ENCODE results near the gene KRTAP17-1. TPM values are rescaled to one million over a fixed set of nuclear protein-coding genes. Genes with fewer than 3 reads are reported as not detected.
A peak's percentile ranks its signal among the peaks of the same experiment; 100 is the strongest.

The KRTAP17-1 gene
- total and polyA plus RNA-seq, 3 experiments from 2014 or later, result not detected

- H3K27me3 ChIP-seq (ENCODE audit: insufficient read depth, low read length, poor library complexity, severe bottlenecking), result no peaks in the 10 kb centered on the region
- H3K4me3 ChIP-seq (ENCODE audit: low read length), result no peak overlapping the region
- CTCF ChIA-PET, result interaction anchor here (1.5 kb wide), 1 partner anchor 9 kb away, joined by 5 read pairs; no protein-coding TSS in a partner anchor
- Mint-ChIP-seq H3K4me3 (no peak overlapping the region), H3K27ac (peak overlapping the region in 1 of 8 donors; percentile 38), H3K27me3 (no peaks in the 10 kb centered on the region), H3K4me1 (peaks cover 33 to 53% (median 48%) of the 10 kb centered on the region in 3 donors), H3K36me3 (peaks cover 0 to 4% (median 0%) of the 10 kb centered on the region in 3 donors), H3K9me3 (no peaks in the 10 kb centered on the region)
- no peak for DNase-seq
- POLR2A ChIA-PET, result no interaction called here
- H3K4me1 ChIP-seq (ENCODE audit: insufficient read depth, low read length), result peaks cover 47% of the 10 kb centered on the region
- no peaks in the 10 kb centered on the region for H3K9me3 ChIP-seq (ENCODE audit: low read length)
- H3K36me3 ChIP-seq (ENCODE audit: insufficient read depth, low read length), result no peaks in the 10 kb centered on the region
- H3K27ac ChIP-seq (ENCODE audit: low read depth, low read length), result no peak overlapping the region
These were observed 13.9 kb upstream of the KRTAP17-1 start for GRCh38 chr17:41329279-41329948.

DNA sequence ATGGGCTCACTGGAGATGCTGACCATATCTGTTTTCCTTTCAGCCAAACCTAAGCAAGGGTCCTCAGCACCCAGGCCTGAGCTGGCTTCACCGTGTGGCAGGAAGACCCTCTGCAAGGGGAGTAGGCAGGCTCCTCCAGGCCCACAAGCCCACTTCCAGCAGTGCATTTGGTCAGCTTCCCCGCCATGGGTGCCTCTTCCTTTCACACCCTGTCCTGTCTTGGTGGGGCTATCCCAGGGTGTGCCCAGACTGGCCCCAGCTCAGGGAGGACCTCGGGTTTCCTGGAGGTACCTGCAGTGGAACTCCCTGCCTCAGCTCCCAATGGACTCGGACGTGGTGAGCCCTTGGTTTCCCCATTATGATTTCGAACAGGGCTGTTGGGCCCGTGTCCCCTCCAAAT, 12.7 kb upstream of the KRTAP17-1 start:
- Histone ChIP-seq H3K27me3 (ENCODE audit: insufficient read depth, low read length, poor library complexity, severe bottlenecking) (no peaks in the 10 kb centered on the region), H3K9me3 (ENCODE audit: low read length) (no peaks in the 10 kb centered on the region), H3K27ac (ENCODE audit: low read depth, low read length) (no peak overlapping the region), H3K4me3 (ENCODE audit: low read length) (no peak overlapping the region), H3K4me1 (ENCODE audit: insufficient read depth, low read length) (peaks cover 44% of the 10 kb centered on the region), H3K36me3 (ENCODE audit: insufficient read depth, low read length) (no peaks in the 10 kb centered on the region)
- CTCF ChIA-PET, result no interaction called here
- DNase-seq, result no peak
- peak overlapping the region in 3 of 8 donors; percentile 52 to 68 (median 54) for H3K27ac Mint-ChIP-seq
- peak overlapping the region in 1 of 7 donors; percentile 77 for H3K4me3 Mint-ChIP-seq
- no peaks in the 10 kb centered on the region for H3K9me3 Mint-ChIP-seq
- POLR2A ChIA-PET, result no interaction called here
- peaks cover 0 to 4% (median 0%) of the 10 kb centered on the region in 3 donors for H3K36me3 Mint-ChIP-seq
- no peaks in the 10 kb centered on the region for H3K27me3 Mint-ChIP-seq
- H3K4me1 Mint-ChIP-seq, result peaks cover 31 to 53% (median 48%) of the 10 kb centered on the region in 3 donors

DNA sequence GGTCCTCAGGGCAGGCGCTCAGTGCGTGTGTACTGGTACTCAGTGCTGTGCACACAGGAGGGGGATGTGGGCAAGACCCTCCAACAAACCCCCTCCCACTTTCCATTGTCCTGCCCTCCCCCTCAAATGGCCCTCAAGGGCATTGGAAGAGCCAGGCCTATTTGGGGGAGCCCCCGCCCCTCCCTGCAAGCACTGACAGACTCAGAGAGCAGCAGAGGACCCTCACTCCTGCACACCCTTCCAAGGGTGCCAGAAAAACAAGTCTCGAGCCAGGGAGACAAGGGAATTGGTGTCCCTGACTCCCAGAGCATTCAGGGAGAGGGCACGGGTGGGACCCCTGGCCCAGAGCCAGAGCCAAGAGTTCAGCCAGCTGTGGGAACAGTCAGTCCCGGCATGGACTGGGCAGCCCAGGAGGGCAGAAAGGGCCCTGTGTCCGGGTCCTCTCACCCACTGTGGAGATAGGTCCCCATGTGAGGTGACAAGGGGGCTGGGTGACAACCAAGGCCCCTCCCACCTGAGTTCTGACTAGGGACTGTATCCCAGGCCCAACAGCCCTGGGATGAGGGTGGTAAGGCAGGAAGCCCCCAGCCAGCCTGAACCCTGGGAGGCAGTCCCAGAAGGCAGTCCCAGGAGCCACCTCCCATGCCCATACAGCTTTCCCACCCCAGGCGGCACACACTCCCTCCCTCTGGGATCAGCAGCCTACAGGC, 12.1 kb upstream of the KRTAP17-1 start:
- CTCF ChIA-PET, result no interaction called here
- Mint-ChIP-seq H3K27ac (peak overlapping the region in 5 of 8 donors; percentile 66 to 90 (median 81)), H3K4me3 (peak overlapping the region in 1 of 7 donors; percentile 45)

DNA sequence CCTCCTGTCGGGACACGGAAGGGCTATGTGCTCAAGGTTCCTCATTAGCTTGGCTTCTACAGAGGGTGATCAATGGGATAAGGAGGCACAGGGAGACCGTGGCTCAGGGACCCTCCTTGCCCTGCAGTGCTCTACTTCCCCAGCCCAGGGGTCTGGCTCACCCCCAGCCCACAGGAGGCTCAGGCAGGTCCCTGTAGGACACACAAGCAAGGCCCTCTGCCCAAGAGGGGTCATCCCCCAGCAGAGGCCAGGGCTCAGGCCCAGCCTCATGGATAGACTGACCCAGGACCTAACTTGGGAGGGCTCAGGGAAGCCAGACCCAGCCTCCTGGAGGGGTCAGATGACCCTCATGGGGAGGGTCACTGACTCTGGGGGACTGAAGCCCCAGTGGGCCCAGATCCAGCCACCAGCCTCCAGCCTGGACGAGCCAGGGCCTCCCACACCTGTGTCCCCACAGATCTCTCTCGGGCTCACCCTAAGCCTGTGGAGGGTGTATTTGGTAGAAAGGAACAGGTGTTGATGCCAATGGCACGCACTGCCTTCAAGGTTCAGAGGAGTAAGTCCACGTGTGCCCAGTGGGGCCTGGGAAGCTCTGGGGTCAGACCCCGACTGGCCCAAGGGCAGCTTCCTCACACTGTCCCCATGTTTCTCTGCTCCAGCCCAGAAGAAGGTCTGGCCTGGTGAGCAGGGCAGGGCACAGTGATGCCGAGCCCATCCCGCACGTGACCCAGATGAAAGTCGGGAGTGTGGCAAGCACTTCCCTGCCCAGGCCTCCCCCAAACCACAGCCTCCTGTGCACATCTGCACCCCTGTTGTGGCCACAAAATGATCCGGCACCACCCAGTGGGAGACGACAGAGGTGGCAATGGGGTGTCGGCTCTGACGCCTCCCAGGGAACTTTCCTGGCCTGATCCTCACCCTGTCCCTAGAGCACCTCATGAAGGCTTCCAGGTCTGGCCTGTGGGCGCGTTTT, 10.9 kb upstream of the KRTAP17-1 start:
- H3K9me3 Mint-ChIP-seq, result no peaks in the 10 kb centered on the region
- H3K4me1 ChIP-seq (ENCODE audit: insufficient read depth, low read length), result peaks cover 52% of the 10 kb centered on the region

More for the DNA sequence above, 12.1 kb upstream of the KRTAP17-1 start:
- peaks cover 47% of the 10 kb centered on the region for H3K4me1 ChIP-seq (ENCODE audit: insufficient read depth, low read length)
- no peaks in the 10 kb centered on the region for H3K27me3 ChIP-seq (ENCODE audit: insufficient read depth, low read length, poor library complexity, severe bottlenecking)
- POLR2A ChIA-PET, result no interaction called here
- peaks cover 0 to 4% (median 0%) of the 10 kb centered on the region in 3 donors for H3K36me3 Mint-ChIP-seq
- H3K27ac ChIP-seq (ENCODE audit: low read depth, low read length), result no peak overlapping the region
- DNase-seq, result no peak
- H3K36me3 ChIP-seq (ENCODE audit: insufficient read depth, low read length), result no peaks in the 10 kb centered on the region
- no peaks in the 10 kb centered on the region for H3K27me3 Mint-ChIP-seq
- H3K9me3 ChIP-seq (ENCODE audit: low read length), result no peaks in the 10 kb centered on the region
- peaks cover 35 to 54% (median 49%) of the 10 kb centered on the region in 3 donors for H3K4me1 Mint-ChIP-seq
- H3K4me3 ChIP-seq (ENCODE audit: low read length), result no peak overlapping the region
- H3K9me3 Mint-ChIP-seq, result no peaks in the 10 kb centered on the region

DNA sequence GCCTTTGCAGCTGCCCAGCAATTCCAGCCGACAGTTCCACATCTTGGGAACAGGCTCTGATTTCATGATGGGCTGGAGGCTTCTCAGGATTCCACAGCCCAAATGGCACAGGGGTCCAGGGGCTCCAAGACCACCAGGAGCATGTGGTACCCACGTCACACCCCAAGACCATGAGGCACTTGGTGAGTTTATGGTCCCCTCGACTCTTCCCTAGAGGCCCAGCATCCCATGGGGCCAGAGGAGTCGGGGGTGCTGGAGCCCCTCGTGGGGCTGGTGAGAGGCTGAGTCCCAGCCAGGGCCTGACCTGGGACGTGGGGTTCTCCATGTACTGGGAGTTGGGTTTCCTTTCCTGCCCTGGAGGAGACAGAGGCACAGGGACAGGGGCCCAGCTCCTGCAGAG, 10.1 kb upstream of the KRTAP17-1 start:
- H3K4me3 Mint-ChIP-seq, result peak overlapping the region in 1 of 7 donors; percentile 75
- H3K36me3 Mint-ChIP-seq, result no peaks in the 10 kb centered on the region
- Histone ChIP-seq H3K27me3 (ENCODE audit: insufficient read depth, low read length, poor library complexity, severe bottlenecking) (no peaks in the 10 kb centered on the region), H3K4me1 (ENCODE audit: insufficient read depth, low read length) (peaks cover 52% of the 10 kb centered on the region), H3K27ac (ENCODE audit: low read depth, low read length) (no peak overlapping the region), H3K9me3 (ENCODE audit: low read length) (peaks cover under 1% of the 10 kb centered on the region), H3K4me3 (ENCODE audit: low read length) (no peak overlapping the region), H3K36me3 (ENCODE audit: insufficient read depth, low read length) (no peaks in the 10 kb centered on the region)
- peak overlapping the region in 3 of 8 donors; percentile 42 to 81 (median 50) for H3K27ac Mint-ChIP-seq
- no peaks in the 10 kb centered on the region for H3K27me3 Mint-ChIP-seq
- POLR2A ChIA-PET, result no interaction called here
- DNase-seq, result no peak
- CTCF ChIA-PET, result interaction anchor here (1.2 kb wide), 1 partner anchor 340 kb away, joined by 3 read pairs; no protein-coding TSS in a partner anchor
- peaks cover 0 to 4% (median 0%) of the 10 kb centered on the region in 5 donors for H3K9me3 Mint-ChIP-seq
- H3K4me1 Mint-ChIP-seq, result peaks cover 45 to 74% (median 61%) of the 10 kb centered on the region in 3 donors

More for the DNA sequence above, 10.9 kb upstream of the KRTAP17-1 start:
- Histone ChIP-seq H3K9me3 (ENCODE audit: low read length) (no peaks in the 10 kb centered on the region), H3K4me3 (ENCODE audit: low read length) (no peak overlapping the region), H3K36me3 (ENCODE audit: insufficient read depth, low read length) (no peaks in the 10 kb centered on the region), H3K27ac (ENCODE audit: low read depth, low read length) (no peak overlapping the region), H3K27me3 (ENCODE audit: insufficient read depth, low read length, poor library complexity, severe bottlenecking) (no peaks in the 10 kb centered on the region)
- Mint-ChIP-seq H3K27ac (peak overlapping the region in 6 of 8 donors; percentile 23 to 90 (median 72)), H3K4me1 (peaks cover 44 to 66% (median 59%) of the 10 kb centered on the region in 3 donors), H3K36me3 (no peaks in the 10 kb centered on the region), H3K4me3 (peak overlapping the region in 5 of 7 donors; percentile 22 to 75 (median 39)), H3K27me3 (no peaks in the 10 kb centered on the region)
- DNase-seq, result peak in 4 of 5 donors; percentile 24 to 54 (median 40)
- CTCF ChIA-PET, result interaction anchor here (1.2 kb wide), 1 partner anchor 339 kb away, joined by 3 read pairs; no protein-coding TSS in a partner anchor
- POLR2A ChIA-PET, result no interaction called here

GRCh38 chr17:41325126-41325525, 9.6 kb upstream of the KRTAP17-1 start:
- H3K9me3 Mint-ChIP-seq, result peaks cover 0 to 4% (median 0%) of the 10 kb centered on the region in 5 donors
- H3K27ac ChIP-seq (ENCODE audit: low read depth, low read length), result no peak overlapping the region
- H3K36me3 Mint-ChIP-seq, result no peaks in the 10 kb centered on the region
- no peaks in the 10 kb centered on the region for H3K36me3 ChIP-seq (ENCODE audit: insufficient read depth, low read length)
- peaks cover 5% of the 10 kb centered on the region for H3K9me3 ChIP-seq (ENCODE audit: low read length)
- H3K4me1 ChIP-seq (ENCODE audit: insufficient read depth, low read length), result peaks cover 52% of the 10 kb centered on the region
- CTCF ChIA-PET, result interaction anchor here (1.2 kb wide), 1 partner anchor 341 kb away, joined by 3 read pairs; no protein-coding TSS in a partner anchor
- H3K4me1 Mint-ChIP-seq, result peaks cover 45 to 76% (median 61%) of the 10 kb centered on the region in 3 donors
- H3K27me3 Mint-ChIP-seq, result no peaks in the 10 kb centered on the region
- H3K4me3 Mint-ChIP-seq, result no peak overlapping the region
- no peaks in the 10 kb centered on the region for H3K27me3 ChIP-seq (ENCODE audit: insufficient read depth, low read length, poor library complexity, severe bottlenecking)
- peak overlapping the region in 2 of 8 donors; percentile 26 to 52 for H3K27ac Mint-ChIP-seq
- H3K4me3 ChIP-seq (ENCODE audit: low read length), result no peak overlapping the region
- POLR2A ChIA-PET, result no interaction called here
- no peak for DNase-seq

- no peaks in the 10 kb centered on the region for H3K27me3 Mint-ChIP-seq
- Histone ChIP-seq H3K36me3 (ENCODE audit: insufficient read depth, low read length) (no peaks in the 10 kb centered on the region), H3K9me3 (ENCODE audit: low read length) (peaks cover 11% of the 10 kb centered on the region), H3K27me3 (ENCODE audit: insufficient read depth, low read length, poor library complexity, severe bottlenecking) (no peaks in the 10 kb centered on the region), H3K27ac (ENCODE audit: low read depth, low read length) (no peak overlapping the region), H3K4me1 (ENCODE audit: insufficient read depth, low read length) (peaks cover 52% of the 10 kb centered on the region), H3K4me3 (ENCODE audit: low read length) (no peak overlapping the region)
- H3K36me3 Mint-ChIP-seq, result peaks cover 0 to 3% (median 0%) of the 10 kb centered on the region in 3 donors
- peak overlapping the region in 6 of 8 donors; percentile 46 to 88 (median 66) for H3K27ac Mint-ChIP-seq
- ChIA-PET POLR2A (no interaction called here), CTCF (interaction anchor here (1.5 to 2.3 kb wide), 3 partner anchors 7 to 167 kb away, joined by 4 to 18 read pairs (median 8); no protein-coding TSS in a partner anchor)
- peaks cover 45 to 72% (median 61%) of the 10 kb centered on the region in 3 donors for H3K4me1 Mint-ChIP-seq
- no peak for DNase-seq
- peaks cover 2 to 6% (median 4%) of the 10 kb centered on the region in 5 donors for H3K9me3 Mint-ChIP-seq
- H3K4me3 Mint-ChIP-seq, result no peak overlapping the region
These were observed 8.9 kb upstream of the KRTAP17-1 start for GRCh38 chr17:41324180-41325075.
